ENCODE data around the gene PPP4R3A.

Gene PPP4R3A

DNA sequence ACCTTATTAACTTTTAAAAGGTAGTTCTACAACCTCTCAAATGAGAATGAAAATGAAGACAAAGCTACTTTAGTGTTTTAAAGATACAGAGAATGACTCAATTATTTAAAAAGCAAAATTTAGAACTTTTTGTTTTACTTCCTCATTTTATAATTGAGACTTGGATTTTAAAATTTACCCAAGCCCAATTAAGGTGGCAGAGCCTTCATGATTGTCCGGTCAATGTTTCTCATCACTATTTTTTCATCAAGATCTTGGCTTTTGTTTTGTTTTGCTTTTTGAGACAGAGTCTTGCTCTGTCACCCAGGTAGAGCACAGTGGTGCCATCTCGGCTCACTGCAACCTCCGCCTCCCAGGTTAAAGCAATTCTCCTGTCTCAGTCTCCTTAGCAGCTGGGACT is 32.7 kb downstream of the PPP4R3A start:
- peaks cover 82 to 99% of the 10 kb centered on the region in 2 experiments for H3K36me3 ChIP-seq (ENCODE audit: control insufficient read depth in 2 of 2, insufficient read depth in 1 of 2, low read length in 2 of 2)
- CTCF ChIA-PET, result interaction anchor here (0.5 to 0.8 kb wide), 2 partner anchors 14 to 106 kb away, joined by 3 to 4 read pairs; no protein-coding TSS in a partner anchor

DNA sequence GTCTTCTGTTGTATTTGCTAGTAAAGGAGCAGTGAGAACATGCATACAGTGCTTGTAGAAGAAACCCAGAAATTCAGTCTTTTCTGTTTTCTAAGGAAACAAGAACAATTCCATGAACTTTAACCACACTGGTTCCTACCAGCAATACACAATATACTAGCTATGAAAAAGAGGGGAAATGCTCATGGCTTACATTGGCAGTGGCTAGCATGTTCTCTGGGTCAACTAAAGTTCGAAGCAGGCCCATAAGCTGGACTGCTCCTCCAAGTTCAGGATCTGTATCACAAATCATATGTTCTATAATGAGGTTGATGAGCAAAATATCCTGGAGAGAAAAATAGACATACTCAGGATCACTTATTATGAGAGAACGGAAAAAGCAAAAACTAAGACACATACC is 37.1 kb downstream of the PPP4R3A start:
- no peaks in the 10 kb centered on the region for H3K4me1 ChIP-seq (ENCODE audit: control insufficient read depth, insufficient read depth, low read length)
- peaks cover 82 to 94% of the 10 kb centered on the region in 2 experiments for H3K36me3 ChIP-seq (ENCODE audit: control insufficient read depth in 2 of 2, insufficient read depth in 1 of 2, low read length in 2 of 2)
- no peak overlapping the region for H3K27ac ChIP-seq (ENCODE audit: extremely low read depth, low read depth, low read length)
- POLR2A ChIA-PET, result no interaction called here
- TF ChIP-seq ZNF350 (tag by site-specific recombination; IDR thresholded peaks at IDR 0.05) (no peak), ZNF521 (tag by site-specific recombination; IDR thresholded peaks at IDR 0.05) (no peak), ZNF2 (tag by site-specific recombination; IDR thresholded peaks at IDR 0.05) (no peak), OSR2 (tag by site-specific recombination; IDR thresholded peaks at IDR 0.05) (no peak)
- TF ChIP-seq, protein P1, sequence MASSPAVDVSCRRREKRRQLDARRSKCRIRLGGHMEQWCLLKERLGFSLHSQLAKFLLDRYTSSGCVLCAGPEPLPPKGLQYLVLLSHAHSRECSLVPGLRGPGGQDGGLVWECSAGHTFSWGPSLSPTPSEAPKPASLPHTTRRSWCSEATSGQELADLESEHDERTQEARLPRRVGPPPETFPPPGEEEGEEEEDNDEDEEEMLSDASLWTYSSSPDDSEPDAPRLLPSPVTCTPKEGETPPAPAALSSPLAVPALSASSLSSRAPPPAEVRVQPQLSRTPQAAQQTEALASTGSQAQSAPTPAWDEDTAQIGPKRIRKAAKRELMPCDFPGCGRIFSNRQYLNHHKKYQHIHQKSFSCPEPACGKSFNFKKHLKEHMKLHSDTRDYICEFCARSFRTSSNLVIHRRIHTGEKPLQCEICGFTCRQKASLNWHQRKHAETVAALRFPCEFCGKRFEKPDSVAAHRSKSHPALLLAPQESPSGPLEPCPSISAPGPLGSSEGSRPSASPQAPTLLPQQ (tag by site-specific recombination; IDR thresholded peaks at IDR 0.05), result no peak
- TF ChIP-seq, protein P2, sequence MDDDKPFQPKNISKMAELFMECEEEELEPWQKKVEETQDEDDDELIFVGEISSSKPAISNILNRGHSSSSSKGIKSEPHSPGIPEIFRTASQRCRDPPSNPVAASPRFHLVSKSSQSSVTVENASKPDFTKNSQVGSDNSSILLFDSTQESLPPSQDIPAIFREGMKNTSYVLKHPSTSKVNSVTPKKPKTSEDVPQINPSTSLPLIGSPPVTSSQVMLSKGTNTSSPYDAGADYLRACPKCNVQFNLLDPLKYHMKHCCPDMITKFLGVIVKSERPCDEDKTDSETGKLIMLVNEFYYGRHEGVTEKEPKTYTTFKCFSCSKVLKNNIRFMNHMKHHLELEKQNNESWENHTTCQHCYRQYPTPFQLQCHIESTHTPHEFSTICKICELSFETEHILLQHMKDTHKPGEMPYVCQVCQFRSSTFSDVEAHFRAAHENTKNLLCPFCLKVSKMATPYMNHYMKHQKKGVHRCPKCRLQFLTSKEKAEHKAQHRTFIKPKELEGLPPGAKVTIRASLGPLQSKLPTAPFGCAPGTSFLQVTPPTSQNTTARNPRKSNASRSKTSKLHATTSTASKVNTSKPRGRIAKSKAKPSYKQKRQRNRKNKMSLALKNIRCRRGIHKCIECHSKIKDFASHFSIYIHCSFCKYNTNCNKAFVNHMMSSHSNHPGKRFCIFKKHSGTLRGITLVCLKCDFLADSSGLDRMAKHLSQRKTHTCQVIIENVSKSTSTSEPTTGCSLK (tag by site-specific recombination; IDR thresholded peaks at IDR 0.05), result no peak
- H3K9me3 ChIP-seq (ENCODE audit: control insufficient read depth, insufficient read depth, low read depth, low read length), result no peaks in the 10 kb centered on the region
- CTCF ChIA-PET, result no interaction called here
- no peak overlapping the region for H3K4me3 ChIP-seq (ENCODE audit: low read depth, low read length)

More for the DNA sequence above, 32.7 kb downstream of the PPP4R3A start:
- H3K27ac ChIP-seq (ENCODE audit: extremely low read depth, low read depth, low read length), result no peak overlapping the region
- no peaks in the 10 kb centered on the region for H3K4me1 ChIP-seq (ENCODE audit: control insufficient read depth, insufficient read depth, low read length)
- H3K9me3 ChIP-seq (ENCODE audit: control insufficient read depth, insufficient read depth, low read depth, low read length), result no peaks in the 10 kb centered on the region
- TF ChIP-seq SALL2 (tag by site-specific recombination; IDR thresholded peaks at IDR 0.05; ENCODE audit: borderline replicate concordance), result no peak
- no peak for TF ChIP-seq ZNF571 (tag by site-specific recombination; IDR thresholded peaks at IDR 0.05)
- no peak for TF ChIP-seq ZNF514 (tag by site-specific recombination; IDR thresholded peaks at IDR 0.05)
- TF ChIP-seq ZNF292 (tag by site-specific recombination; IDR thresholded peaks at IDR 0.05; ENCODE audit: borderline replicate concordance, low read depth), result no peak
- TF ChIP-seq SETDB1 (IDR thresholded peaks at IDR 0.05; ENCODE audit: insufficient read length, low read length), result no peak
- no peak for TF ChIP-seq HOXA7 (CRISPR knock-in tag; IDR thresholded peaks at IDR 0.05; ENCODE audit: borderline replicate concordance)
- TF ChIP-seq ZNF510 (tag by site-specific recombination; IDR thresholded peaks at IDR 0.05; ENCODE audit: insufficient replicate concordance), result no peak
- no peak for TF ChIP-seq ZNF501 (tag by site-specific recombination; IDR thresholded peaks at IDR 0.05)
- TF ChIP-seq, protein P3, sequence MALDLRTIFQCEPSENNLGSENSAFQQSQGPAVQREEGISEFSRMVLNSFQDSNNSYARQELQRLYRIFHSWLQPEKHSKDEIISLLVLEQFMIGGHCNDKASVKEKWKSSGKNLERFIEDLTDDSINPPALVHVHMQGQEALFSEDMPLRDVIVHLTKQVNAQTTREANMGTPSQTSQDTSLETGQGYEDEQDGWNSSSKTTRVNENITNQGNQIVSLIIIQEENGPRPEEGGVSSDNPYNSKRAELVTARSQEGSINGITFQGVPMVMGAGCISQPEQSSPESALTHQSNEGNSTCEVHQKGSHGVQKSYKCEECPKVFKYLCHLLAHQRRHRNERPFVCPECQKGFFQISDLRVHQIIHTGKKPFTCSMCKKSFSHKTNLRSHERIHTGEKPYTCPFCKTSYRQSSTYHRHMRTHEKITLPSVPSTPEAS (tag by site-specific recombination; IDR thresholded peaks at IDR 0.05), result no peak
- no peak overlapping the region for H3K4me3 ChIP-seq (ENCODE audit: low read depth, low read length)
- POLR2A ChIA-PET, result no interaction called here

DNA sequence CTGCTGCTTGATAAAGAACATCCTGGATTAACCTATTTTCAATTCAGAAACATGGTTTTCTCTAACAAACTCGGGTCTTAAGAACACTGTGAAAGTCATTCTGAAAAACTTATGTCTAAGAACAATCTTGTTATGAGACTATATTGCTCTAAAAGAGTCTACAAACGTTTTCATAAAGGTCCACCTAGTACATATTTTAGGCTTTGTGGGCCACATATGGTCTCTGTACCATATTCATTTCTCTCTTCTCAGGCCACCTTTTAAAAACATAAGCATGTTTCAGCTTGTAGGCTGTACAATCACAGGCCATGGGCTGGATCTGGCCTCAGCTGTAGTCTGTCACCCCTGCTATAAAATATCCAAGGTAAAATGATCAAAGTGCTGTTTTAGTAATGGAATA is 39.9 kb downstream of the PPP4R3A start:
- no peak overlapping the region for H3K4me3 ChIP-seq (ENCODE audit: low read depth, low read length)
- no peaks in the 10 kb centered on the region for H3K9me3 ChIP-seq (ENCODE audit: control insufficient read depth, insufficient read depth, low read depth, low read length)
- H3K4me1 ChIP-seq (ENCODE audit: control insufficient read depth, insufficient read depth, low read length), result peaks cover 6% of the 10 kb centered on the region; the same call in 1 of the 2 replicates
- POLR2A ChIA-PET, result no interaction called here
- CTCF ChIA-PET, result interaction anchor here (0.6 kb wide), 1 partner anchor 394 kb away, joined by 4 read pairs; no protein-coding TSS in a partner anchor
- H3K36me3 ChIP-seq (ENCODE audit: control insufficient read depth in 2 of 2, insufficient read depth in 1 of 2, low read length in 2 of 2), result peaks cover 82 to 83% of the 10 kb centered on the region in 2 experiments
- no peak overlapping the region for H3K27ac ChIP-seq (ENCODE audit: extremely low read depth, low read depth, low read length)
- no peak for TF ChIP-seq ZBTB8A (tag by site-specific recombination; IDR thresholded peaks at IDR 0.05)
- TF ChIP-seq, protein P4, sequence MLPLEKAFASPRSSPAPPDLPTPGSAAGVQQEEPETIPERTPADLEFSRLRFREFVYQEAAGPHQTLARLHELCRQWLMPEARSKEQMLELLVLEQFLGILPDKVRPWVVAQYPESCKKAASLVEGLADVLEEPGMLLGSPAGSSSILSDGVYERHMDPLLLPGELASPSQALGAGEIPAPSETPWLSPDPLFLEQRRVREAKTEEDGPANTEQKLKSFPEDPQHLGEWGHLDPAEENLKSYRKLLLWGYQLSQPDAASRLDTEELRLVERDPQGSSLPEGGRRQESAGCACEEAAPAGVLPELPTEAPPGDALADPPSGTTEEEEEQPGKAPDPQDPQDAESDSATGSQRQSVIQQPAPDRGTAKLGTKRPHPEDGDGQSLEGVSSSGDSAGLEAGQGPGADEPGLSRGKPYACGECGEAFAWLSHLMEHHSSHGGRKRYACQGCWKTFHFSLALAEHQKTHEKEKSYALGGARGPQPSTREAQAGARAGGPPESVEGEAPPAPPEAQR (tag by site-specific recombination; IDR thresholded peaks at IDR 0.05), result no peak
- TF ChIP-seq ZNF184 (tag by site-specific recombination; IDR thresholded peaks at IDR 0.05), result no peak
- TF ChIP-seq ZNF530 (tag by site-specific recombination; IDR thresholded peaks at IDR 0.05; ENCODE audit: low read depth), result no peak
- TF ChIP-seq KLF10 (tag by site-specific recombination; IDR thresholded peaks at IDR 0.05), result no peak
- TF ChIP-seq ZNF701 (tag by site-specific recombination; IDR thresholded peaks at IDR 0.05), result no peak
- no peak for TF ChIP-seq ZNF350 (tag by site-specific recombination; IDR thresholded peaks at IDR 0.05)
- TF ChIP-seq ZNF223 (tag by site-specific recombination; IDR thresholded peaks at IDR 0.05), result no peak
- TF ChIP-seq ZNF146 (tag by site-specific recombination; IDR thresholded peaks at IDR 0.05), result no peak
- no peak for TF ChIP-seq ZNF544 (tag by site-specific recombination; IDR thresholded peaks at IDR 0.05)
- no peak for TF ChIP-seq REPIN1 (tag by site-specific recombination; IDR thresholded peaks at IDR 0.05; ENCODE audit: low read depth)
- TF ChIP-seq, protein P5, sequence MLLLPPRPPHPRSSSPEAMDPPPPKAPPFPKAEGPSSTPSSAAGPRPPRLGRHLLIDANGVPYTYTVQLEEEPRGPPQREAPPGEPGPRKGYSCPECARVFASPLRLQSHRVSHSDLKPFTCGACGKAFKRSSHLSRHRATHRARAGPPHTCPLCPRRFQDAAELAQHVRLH (tag by site-specific recombination; IDR thresholded peaks at IDR 0.05), result no peak
- TF ChIP-seq ZNF169 (tag by site-specific recombination; IDR thresholded peaks at IDR 0.05), result no peak
